HEK293 (cell line): ENCODE results near the gene CYP11A1.
A peak's percentile ranks its signal among the peaks of the same experiment; 100 is the strongest.

ENCODE experiments used
- CTCF ChIA-PET: fragments of 350-600 bp; formaldehyde crosslinking; extraction: SDS; loops from one replicate; lab custom pipeline; 2021; ENCODE audit warnings: antibody characterized with exemption; lab: Yijun Ruan, JAX
- POLR2A ChIA-PET: fragments of 300-600 bp; formaldehyde crosslinking; extraction: SDS; loops from one replicate; lab custom pipeline; 2020; ENCODE audit warnings: antibody characterized with exemption, inconsistent platforms; lab: Yijun Ruan, JAX
- H3K27ac ChIP-seq: fragments of 200-500 bp; sonication (Bioruptor generic); 2 replicates; pipeline ENCODE4 v1.5.1; 2014; ENCODE audit warnings: low read depth, low read length, control low read depth, inconsistent platforms; ENCODE audit errors: extremely low read depth
- H3K36me3 ChIP-seq, 2 experiments: fragments of 200-500 bp in 1 of 2; sonication (Bioruptor generic) in 1 of 2; 1 replicate in 1 of 2; 2 replicates in 1 of 2; pipeline ENCODE4 v1.5.1; 2014 to 2017; ENCODE audit warnings: inconsistent platforms in 2 of 2, low read length in 2 of 2; ENCODE audit not compliant: control insufficient read depth in 2 of 2, insufficient read depth in 1 of 2
- H3K4me1 ChIP-seq: fragments of 200-500 bp; sonication (Bioruptor generic); 2 replicates; pipeline ENCODE4 v1.5.1; 2014; ENCODE audit warnings: mild to moderate bottlenecking, low read length, inconsistent platforms; ENCODE audit not compliant: control insufficient read depth, insufficient read depth
- H3K4me3 ChIP-seq: 2 replicates; pipeline ENCODE4 v1.5.1; 2011; ENCODE audit warnings: low read depth, mild to moderate bottlenecking, control low read depth, low read length, moderate library complexity
- H3K9me3 ChIP-seq: fragments of 200-500 bp; sonication (Bioruptor generic); 2 replicates; pipeline ENCODE4 v1.5.1; 2014; ENCODE audit warnings: low read depth, low read length, inconsistent platforms; ENCODE audit not compliant: control insufficient read depth, insufficient read depth
- EGR2 ChIP-seq: fragments of 450-650 bp; formaldehyde crosslinking; IDR thresholded peaks from 2 replicates; pipeline ENCODE4 v1.5.1; 2016; ENCODE audit warnings: low read depth, missing biosample characterization, missing genetic modification characterization
- HOXD13 ChIP-seq: sonication (generic); formaldehyde crosslinking; IDR thresholded peaks from 2 replicates; pipeline ENCODE4 v1.8.0; 2022; ENCODE audit warnings: missing genetic modification reagents, borderline replicate concordance
- SCRT2 ChIP-seq: fragments of 450-650 bp; formaldehyde crosslinking; IDR thresholded peaks from 2 replicates; pipeline ENCODE4 v1.5.1; 2016; ENCODE audit warnings: missing biosample characterization, missing genetic modification characterization
- ZFHX2 ChIP-seq: fragments of 450-650 bp; formaldehyde crosslinking; conservative IDR thresholded peaks from 2 replicates; pipeline ENCODE4 v1.5.1; 2016; ENCODE audit warnings: missing biosample characterization, missing genetic modification characterization
- ZFP3 ChIP-seq: fragments of 450-650 bp; formaldehyde crosslinking; IDR thresholded peaks from 2 replicates; pipeline ENCODE4 v1.5.1; 2016; ENCODE audit warnings: low read depth, missing biosample characterization, missing genetic modification characterization
- ZIC2 ChIP-seq: fragments of 450-650 bp; formaldehyde crosslinking; IDR thresholded peaks from 2 replicates; pipeline ENCODE4 v1.5.1; 2016; ENCODE audit warnings: missing biosample characterization, missing genetic modification characterization
- ZNF121 ChIP-seq: fragments of 450-650 bp; formaldehyde crosslinking; IDR thresholded peaks from 2 replicates; pipeline ENCODE4 v1.5.1; 2016; ENCODE audit warnings: missing biosample characterization, missing genetic modification characterization
- ZNF16 ChIP-seq: fragments of 450-650 bp; formaldehyde crosslinking; IDR thresholded peaks from 2 replicates; pipeline ENCODE4 v1.5.1; 2016; ENCODE audit warnings: low read depth, missing biosample characterization, missing genetic modification characterization
- ZNF19 ChIP-seq: fragments of 450-650 bp; formaldehyde crosslinking; IDR thresholded peaks from 2 replicates; pipeline ENCODE4; 2016; ENCODE audit warnings: missing biosample characterization, missing genetic modification characterization, low read depth
- ZNF202 ChIP-seq: fragments of 450-650 bp; formaldehyde crosslinking; IDR thresholded peaks from 2 replicates; pipeline ENCODE4 v1.5.1; 2016; ENCODE audit warnings: missing biosample characterization, missing genetic modification characterization, borderline replicate concordance
- ZNF37A ChIP-seq: fragments of 450-650 bp; IDR thresholded peaks from 2 replicates; pipeline ENCODE4 v1.5.1; 2018; ENCODE audit warnings: missing biosample characterization, missing genetic modification characterization
- ZNF404 ChIP-seq: fragments of 450-650 bp; formaldehyde crosslinking; IDR thresholded peaks from 2 replicates; pipeline ENCODE4 v1.5.1; 2017; ENCODE audit warnings: missing biosample characterization, missing genetic modification characterization
- ZNF433 ChIP-seq: fragments of 450-650 bp; formaldehyde crosslinking; IDR thresholded peaks from 2 replicates; pipeline ENCODE4 v1.5.1; 2016; ENCODE audit warnings: missing biosample characterization, missing genetic modification characterization, low read depth
- ZNF600 ChIP-seq: fragments of 450-650 bp; formaldehyde crosslinking; IDR thresholded peaks from 2 replicates; pipeline ENCODE4 v1.5.1; 2016; ENCODE audit warnings: missing biosample characterization, missing genetic modification characterization
- ZNF623 ChIP-seq: fragments of 450-650 bp; formaldehyde crosslinking; IDR thresholded peaks from 2 replicates; pipeline ENCODE4 v1.5.1; 2016; ENCODE audit warnings: missing biosample characterization, missing genetic modification characterization
- ZSCAN16 ChIP-seq: fragments of 450-650 bp; formaldehyde crosslinking; IDR thresholded peaks from 2 replicates; pipeline ENCODE4 v1.5.1; 2016; ENCODE audit warnings: missing biosample characterization, missing genetic modification characterization
- ZSCAN30 ChIP-seq: fragments of 450-650 bp; IDR thresholded peaks from 2 replicates; pipeline ENCODE4 v1.5.1; 2018; ENCODE audit warnings: missing biosample characterization, mild to moderate bottlenecking, missing genetic modification characterization, moderate library complexity
- TF ChIP-seq, protein P1 (sequence below): IDR thresholded peaks from 2 replicates; pipeline ENCODE4 v1.6.1; 2011; ENCODE audit warnings: mild to moderate bottlenecking, low read depth, low read length, borderline replicate concordance
- TF ChIP-seq, protein P2 (sequence below): fragments of 450-650 bp; formaldehyde crosslinking; IDR thresholded peaks from 2 replicates; pipeline ENCODE4 v1.5.1; 2017; ENCODE audit warnings: missing biosample characterization, missing genetic modification characterization
- TF ChIP-seq, protein P3 (sequence below): fragments of 450-650 bp; formaldehyde crosslinking; IDR thresholded peaks from 2 replicates; pipeline ENCODE4 v1.5.1; 2016; ENCODE audit warnings: missing biosample characterization, missing genetic modification characterization
- TF ChIP-seq, protein P4 (sequence below): fragments of 450-650 bp; formaldehyde crosslinking; IDR thresholded peaks from 2 replicates; pipeline ENCODE4 v1.5.1; 2016; ENCODE audit warnings: missing biosample characterization, missing genetic modification characterization
- TF ChIP-seq, protein P5 (sequence below): fragments of 450-650 bp; formaldehyde crosslinking; IDR thresholded peaks from 2 replicates; pipeline ENCODE4 v1.5.1; 2016; ENCODE audit warnings: missing biosample characterization, missing genetic modification characterization
- TF ChIP-seq, protein P6 (sequence below): fragments of 450-650 bp; formaldehyde crosslinking; IDR thresholded peaks from 2 replicates; pipeline ENCODE4 v1.5.1; 2016; ENCODE audit warnings: missing biosample characterization, missing genetic modification characterization
- TF ChIP-seq, protein P7 (sequence below): fragments of 450-650 bp; IDR thresholded peaks from 2 replicates; pipeline ENCODE4 v1.5.1; 2018; ENCODE audit warnings: missing biosample characterization, mild to moderate bottlenecking, missing genetic modification characterization

The CYP11A1 gene

DNA sequence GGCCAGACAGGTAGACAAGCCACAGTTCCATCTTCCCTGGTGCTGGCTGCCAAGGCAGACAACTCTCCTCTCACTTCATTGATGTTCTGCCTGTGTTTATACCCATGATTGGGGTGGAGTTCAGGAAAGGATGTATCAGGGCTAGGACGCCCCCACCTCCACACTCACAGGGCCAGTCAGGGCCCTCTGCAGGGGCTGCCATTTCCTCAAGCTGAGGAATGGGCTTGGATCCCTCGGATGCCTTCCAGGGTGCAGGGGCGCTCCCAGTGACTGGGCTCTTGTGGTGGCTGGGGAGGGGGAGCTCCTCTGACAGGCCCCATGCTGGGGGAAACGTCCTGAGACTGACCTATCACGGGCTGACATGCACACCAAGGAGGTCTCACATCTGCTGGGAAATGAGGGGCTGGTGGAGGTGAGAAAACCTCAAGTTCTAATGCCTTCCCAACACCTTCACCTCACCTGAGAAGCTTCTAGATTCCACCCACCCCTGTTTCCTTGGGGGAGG lies 34.9 kb upstream of the CYP11A1 start (continued):
- TF ChIP-seq, protein P1, sequence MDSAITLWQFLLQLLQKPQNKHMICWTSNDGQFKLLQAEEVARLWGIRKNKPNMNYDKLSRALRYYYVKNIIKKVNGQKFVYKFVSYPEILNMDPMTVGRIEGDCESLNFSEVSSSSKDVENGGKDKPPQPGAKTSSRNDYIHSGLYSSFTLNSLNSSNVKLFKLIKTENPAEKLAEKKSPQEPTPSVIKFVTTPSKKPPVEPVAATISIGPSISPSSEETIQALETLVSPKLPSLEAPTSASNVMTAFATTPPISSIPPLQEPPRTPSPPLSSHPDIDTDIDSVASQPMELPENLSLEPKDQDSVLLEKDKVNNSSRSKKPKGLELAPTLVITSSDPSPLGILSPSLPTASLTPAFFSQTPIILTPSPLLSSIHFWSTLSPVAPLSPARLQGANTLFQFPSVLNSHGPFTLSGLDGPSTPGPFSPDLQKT, result no peak
- TF ChIP-seq, protein P2, sequence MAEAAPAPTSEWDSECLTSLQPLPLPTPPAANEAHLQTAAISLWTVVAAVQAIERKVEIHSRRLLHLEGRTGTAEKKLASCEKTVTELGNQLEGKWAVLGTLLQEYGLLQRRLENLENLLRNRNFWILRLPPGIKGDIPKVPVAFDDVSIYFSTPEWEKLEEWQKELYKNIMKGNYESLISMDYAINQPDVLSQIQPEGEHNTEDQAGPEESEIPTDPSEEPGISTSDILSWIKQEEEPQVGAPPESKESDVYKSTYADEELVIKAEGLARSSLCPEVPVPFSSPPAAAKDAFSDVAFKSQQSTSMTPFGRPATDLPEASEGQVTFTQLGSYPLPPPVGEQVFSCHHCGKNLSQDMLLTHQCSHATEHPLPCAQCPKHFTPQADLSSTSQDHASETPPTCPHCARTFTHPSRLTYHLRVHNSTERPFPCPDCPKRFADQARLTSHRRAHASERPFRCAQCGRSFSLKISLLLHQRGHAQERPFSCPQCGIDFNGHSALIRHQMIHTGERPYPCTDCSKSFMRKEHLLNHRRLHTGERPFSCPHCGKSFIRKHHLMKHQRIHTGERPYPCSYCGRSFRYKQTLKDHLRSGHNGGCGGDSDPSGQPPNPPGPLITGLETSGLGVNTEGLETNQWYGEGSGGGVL (tag by site-specific recombination), result no peak
- no peak for TF ChIP-seq ZFP3 (tag by site-specific recombination)
- TF ChIP-seq, all 188 proteins: peak for 0

DNA sequence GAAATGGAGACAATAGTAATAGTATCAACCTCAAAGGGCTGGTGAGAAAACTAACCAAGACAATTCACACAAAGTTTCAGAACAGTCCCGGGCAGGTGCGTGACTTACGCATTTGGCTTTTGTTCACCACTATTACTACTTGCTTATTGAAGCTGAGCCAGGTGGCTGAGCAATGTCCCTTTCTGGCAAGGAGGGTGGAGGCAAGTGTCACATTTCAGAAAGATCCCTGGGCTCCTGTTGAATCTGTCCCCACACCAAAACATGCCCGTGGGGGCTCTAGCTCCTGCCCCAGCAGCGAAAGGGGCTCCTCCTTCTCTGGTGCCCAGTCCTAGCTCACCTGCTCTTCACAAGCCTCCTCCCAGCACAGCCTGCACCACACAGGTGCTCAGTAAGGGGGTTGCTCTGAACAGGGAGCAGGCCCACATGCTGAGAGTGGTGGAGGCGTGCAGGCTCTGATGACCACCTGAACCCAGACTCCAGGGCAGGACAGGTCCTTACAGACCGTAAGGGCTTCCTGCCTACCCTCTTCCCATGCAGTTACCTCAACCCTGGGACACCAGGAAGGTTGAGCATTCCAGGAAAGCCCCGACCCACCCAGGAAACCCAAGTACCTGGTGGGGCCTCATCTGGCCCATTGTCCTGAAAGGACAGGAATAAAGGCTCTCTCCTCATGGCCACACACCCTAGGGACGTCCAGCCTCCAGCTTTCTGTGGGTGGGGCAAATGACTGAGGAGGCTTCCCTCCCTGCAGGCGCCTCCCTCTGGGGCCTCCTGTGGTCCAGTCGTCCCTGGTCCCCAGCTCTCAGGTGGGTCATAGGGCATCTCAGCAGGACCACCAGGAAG lies 33.7 kb upstream of the CYP11A1 start:
- no peaks in the 10 kb centered on the region for H3K4me1 ChIP-seq
- no peaks in the 10 kb centered on the region for H3K36me3 ChIP-seq
- H3K27ac ChIP-seq, result no peak overlapping the region
- ChIA-PET POLR2A (no interaction called here), CTCF (interaction anchor here (0.6 to 1.8 kb wide), 4 partner anchors 9 to 82 kb away, joined by 3 to 8 read pairs (median 6); no protein-coding TSS in a partner anchor)
- no peak overlapping the region for H3K4me3 ChIP-seq
- no peaks in the 10 kb centered on the region for H3K9me3 ChIP-seq
- TF ChIP-seq ZNF600, result no peak
- TF ChIP-seq ZNF19 (tag by site-specific recombination), result no peak
- no peak for TF ChIP-seq ZNF37A (tag by site-specific recombination)
- TF ChIP-seq SCRT2 (tag by site-specific recombination), result peak; percentile 51
- TF ChIP-seq ZIC2 (tag by site-specific recombination), result peak; percentile 89
- TF ChIP-seq ZNF404 (tag by site-specific recombination), result no peak
- TF ChIP-seq ZSCAN30 (tag by site-specific recombination), result no peak
- no peak for TF ChIP-seq ZNF433
- no peak for TF ChIP-seq ZSCAN16 (tag by site-specific recombination)
- 0 out of 2 replicates have a peak, but pooled peaks have one; percentile 14 for TF ChIP-seq ZFHX2 (tag by site-specific recombination)
- TF ChIP-seq, protein P3, sequence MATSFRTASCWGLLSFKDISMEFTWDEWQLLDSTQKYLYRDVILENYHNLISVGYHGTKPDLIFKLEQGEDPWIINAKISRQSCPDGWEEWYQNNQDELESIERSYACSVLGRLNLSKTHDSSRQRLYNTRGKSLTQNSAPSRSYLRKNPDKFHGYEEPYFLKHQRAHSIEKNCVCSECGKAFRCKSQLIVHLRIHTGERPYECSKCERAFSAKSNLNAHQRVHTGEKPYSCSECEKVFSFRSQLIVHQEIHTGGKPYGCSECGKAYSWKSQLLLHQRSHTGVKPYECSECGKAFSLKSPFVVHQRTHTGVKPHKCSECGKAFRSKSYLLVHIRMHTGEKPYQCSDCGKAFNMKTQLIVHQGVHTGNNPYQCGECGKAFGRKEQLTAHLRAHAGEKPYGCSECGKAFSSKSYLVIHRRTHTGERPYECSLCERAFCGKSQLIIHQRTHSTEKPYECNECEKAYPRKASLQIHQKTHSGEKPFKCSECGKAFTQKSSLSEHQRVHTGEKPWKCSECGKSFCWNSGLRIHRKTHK (tag by site-specific recombination), result no peak
- TF ChIP-seq ZNF121 (tag by site-specific recombination), result no peak
- TF ChIP-seq, protein P4, sequence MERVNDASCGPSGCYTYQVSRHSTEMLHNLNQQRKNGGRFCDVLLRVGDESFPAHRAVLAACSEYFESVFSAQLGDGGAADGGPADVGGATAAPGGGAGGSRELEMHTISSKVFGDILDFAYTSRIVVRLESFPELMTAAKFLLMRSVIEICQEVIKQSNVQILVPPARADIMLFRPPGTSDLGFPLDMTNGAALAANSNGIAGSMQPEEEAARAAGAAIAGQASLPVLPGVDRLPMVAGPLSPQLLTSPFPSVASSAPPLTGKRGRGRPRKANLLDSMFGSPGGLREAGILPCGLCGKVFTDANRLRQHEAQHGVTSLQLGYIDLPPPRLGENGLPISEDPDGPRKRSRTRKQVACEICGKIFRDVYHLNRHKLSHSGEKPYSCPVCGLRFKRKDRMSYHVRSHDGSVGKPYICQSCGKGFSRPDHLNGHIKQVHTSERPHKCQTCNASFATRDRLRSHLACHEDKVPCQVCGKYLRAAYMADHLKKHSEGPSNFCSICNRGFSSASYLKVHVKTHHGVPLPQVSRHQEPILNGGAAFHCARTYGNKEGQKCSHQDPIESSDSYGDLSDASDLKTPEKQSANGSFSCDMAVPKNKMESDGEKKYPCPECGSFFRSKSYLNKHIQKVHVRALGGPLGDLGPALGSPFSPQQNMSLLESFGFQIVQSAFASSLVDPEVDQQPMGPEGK (tag by site-specific recombination), result no peak
- TF ChIP-seq, protein P5, sequence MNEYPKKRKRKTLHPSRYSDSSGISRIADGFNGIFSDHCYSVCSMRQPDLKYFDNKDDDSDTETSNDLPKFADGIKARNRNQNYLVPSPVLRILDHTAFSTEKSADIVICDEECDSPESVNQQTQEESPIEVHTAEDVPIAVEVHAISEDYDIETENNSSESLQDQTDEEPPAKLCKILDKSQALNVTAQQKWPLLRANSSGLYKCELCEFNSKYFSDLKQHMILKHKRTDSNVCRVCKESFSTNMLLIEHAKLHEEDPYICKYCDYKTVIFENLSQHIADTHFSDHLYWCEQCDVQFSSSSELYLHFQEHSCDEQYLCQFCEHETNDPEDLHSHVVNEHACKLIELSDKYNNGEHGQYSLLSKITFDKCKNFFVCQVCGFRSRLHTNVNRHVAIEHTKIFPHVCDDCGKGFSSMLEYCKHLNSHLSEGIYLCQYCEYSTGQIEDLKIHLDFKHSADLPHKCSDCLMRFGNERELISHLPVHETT, result no peak
- no peak for TF ChIP-seq HOXD13 (CRISPR knock-in tag)
- TF ChIP-seq ZNF202, result no peak
- 0 out of 2 replicates have a peak, but pooled peaks have one; percentile 24 for TF ChIP-seq EGR2 (tag by site-specific recombination)
- no peak for TF ChIP-seq ZNF16 (tag by site-specific recombination)
- TF ChIP-seq, protein P6, sequence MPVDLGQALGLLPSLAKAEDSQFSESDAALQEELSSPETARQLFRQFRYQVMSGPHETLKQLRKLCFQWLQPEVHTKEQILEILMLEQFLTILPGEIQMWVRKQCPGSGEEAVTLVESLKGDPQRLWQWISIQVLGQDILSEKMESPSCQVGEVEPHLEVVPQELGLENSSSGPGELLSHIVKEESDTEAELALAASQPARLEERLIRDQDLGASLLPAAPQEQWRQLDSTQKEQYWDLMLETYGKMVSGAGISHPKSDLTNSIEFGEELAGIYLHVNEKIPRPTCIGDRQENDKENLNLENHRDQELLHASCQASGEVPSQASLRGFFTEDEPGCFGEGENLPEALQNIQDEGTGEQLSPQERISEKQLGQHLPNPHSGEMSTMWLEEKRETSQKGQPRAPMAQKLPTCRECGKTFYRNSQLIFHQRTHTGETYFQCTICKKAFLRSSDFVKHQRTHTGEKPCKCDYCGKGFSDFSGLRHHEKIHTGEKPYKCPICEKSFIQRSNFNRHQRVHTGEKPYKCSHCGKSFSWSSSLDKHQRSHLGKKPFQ (tag by site-specific recombination), result no peak
- TF ChIP-seq ZNF623, result no peak
- TF ChIP-seq, protein P7, sequence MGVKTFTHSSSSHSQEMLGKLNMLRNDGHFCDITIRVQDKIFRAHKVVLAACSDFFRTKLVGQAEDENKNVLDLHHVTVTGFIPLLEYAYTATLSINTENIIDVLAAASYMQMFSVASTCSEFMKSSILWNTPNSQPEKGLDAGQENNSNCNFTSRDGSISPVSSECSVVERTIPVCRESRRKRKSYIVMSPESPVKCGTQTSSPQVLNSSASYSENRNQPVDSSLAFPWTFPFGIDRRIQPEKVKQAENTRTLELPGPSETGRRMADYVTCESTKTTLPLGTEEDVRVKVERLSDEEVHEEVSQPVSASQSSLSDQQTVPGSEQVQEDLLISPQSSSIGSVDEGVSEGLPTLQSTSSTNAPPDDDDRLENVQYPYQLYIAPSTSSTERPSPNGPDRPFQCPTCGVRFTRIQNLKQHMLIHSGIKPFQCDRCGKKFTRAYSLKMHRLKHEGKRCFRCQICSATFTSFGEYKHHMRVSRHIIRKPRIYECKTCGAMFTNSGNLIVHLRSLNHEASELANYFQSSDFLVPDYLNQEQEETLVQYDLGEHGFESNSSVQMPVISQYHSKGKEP (tag by site-specific recombination), result no peak
